Hepatocyte (in vitro differentiated cells): ENCODE data around the gene ARHGAP1. TPM values are rescaled to one million over a fixed set of nuclear protein-coding genes. Genes with fewer than 3 reads are reported as not detected.

Experiments used
- DNase-seq: peaks from one replicate; pipeline ENCODE4 v3.0.0-alpha.2; 2016; ENCODE audit warnings: low spot score
- H2AFZ ChIP-seq: fragments of 200-600 bp; sonication (generic); 2 replicates; pipeline ENCODE4 v1.6.0; 2016; ENCODE audit warnings: antibody characterized with exemption, mild to moderate bottlenecking
- H3K27ac ChIP-seq: fragments of 200-600 bp; sonication (generic); 2 replicates; pipeline ENCODE4 v1.5.1; 2016; ENCODE audit warnings: mild to moderate bottlenecking
- H3K27me3 ChIP-seq: fragments of 200-600 bp; sonication (generic); 2 replicates; pipeline ENCODE4 v1.6.1; 2016
- H3K36me3 ChIP-seq: fragments of 200-600 bp; sonication (generic); replicated peaks from 2 replicates; pipeline ENCODE4 v1.5.1; 2016; ENCODE audit warnings: low read depth; ENCODE audit not compliant: insufficient read depth
- H3K4me1 ChIP-seq: fragments of 200-600 bp; sonication (generic); 2 replicates; pipeline ENCODE4 v1.5.1; 2016; ENCODE audit warnings: mild to moderate bottlenecking, moderate library complexity; ENCODE audit not compliant: insufficient read depth
- H3K4me2 ChIP-seq: fragments of 200-600 bp; sonication (generic); 2 replicates; pipeline ENCODE4 v1.6.0; 2016
- H3K4me3 ChIP-seq: fragments of 200-600 bp; sonication (generic); 2 replicates; pipeline ENCODE4 v1.5.1; 2016; ENCODE audit warnings: mild to moderate bottlenecking
- H3K79me2 ChIP-seq: fragments of 200-600 bp; sonication (generic); 2 replicates; pipeline ENCODE4 v1.6.0; 2017; ENCODE audit warnings: mild to moderate bottlenecking
- H3K9me2 ChIP-seq: fragments of 200-600 bp; sonication (generic); replicated peaks from 2 replicates; pipeline ENCODE4 v1.6.0; 2017; ENCODE audit warnings: mild to moderate bottlenecking; ENCODE audit not compliant: insufficient read depth
- H3K9me3 ChIP-seq: fragments of 200-600 bp; sonication (generic); 2 replicates; pipeline ENCODE4 v1.5.1; 2016; ENCODE audit warnings: low read depth, mild to moderate bottlenecking
- H4K20me1 ChIP-seq: fragments of 200-600 bp; sonication (generic); 2 replicates; pipeline ENCODE4 v1.6.0; 2016; ENCODE audit warnings: mild to moderate bottlenecking; ENCODE audit not compliant: insufficient read depth, poor library complexity, severe bottlenecking
- CTCF ChIP-seq: fragments of 200-600 bp; sonication (generic); IDR thresholded peaks from 2 replicates; pipeline ENCODE4 v1.5.1; 2016; ENCODE audit warnings: antibody characterized with exemption, mild to moderate bottlenecking; ENCODE audit not compliant: poor library complexity
- EZH2 ChIP-seq: fragments of 200-600 bp; sonication (generic); IDR thresholded peaks from 2 replicates; pipeline ENCODE4 v1.6.1; 2016; ENCODE audit warnings: antibody characterized with exemption, mild to moderate bottlenecking, borderline replicate concordance
- EZH2phosphoT487 ChIP-seq: fragments of 200-600 bp; sonication (generic); IDR thresholded peaks from one replicate; pipeline ENCODE4 v1.6.1; 2018; ENCODE audit warnings: antibody characterized with exemption, mild to moderate bottlenecking, low read depth, moderate library complexity; ENCODE audit not compliant: unreplicated experiment, severe bottlenecking
- WGBS: methylation state at CpG from one replicate; pipeline ENCODE4 v1.1.6; 2016; ENCODE audit warnings: low lambda C conversion rate; ENCODE audit errors: missing lambda C conversion rate; 5-methylcytosine and 5-hydroxymethylcytosine counted together
- polyA plus RNA-seq: library from polyadenylated mRNA; unstranded; fragments of >200 nt; fragmentation: Nextera tagmentation; extraction: Ambion mirVana; gene quantifications from 2 replicates; pipeline ENCODE4 v1.2.1, GENCODE V29; 2016
- total RNA-seq: library from RNA; depleted of rRNA; stranded (reverse); fragments of >200 nt; gene quantifications from 2 replicates; pipeline ENCODE4 v1.2.3, GENCODE V29; 2014

The ARHGAP1 gene
- total and polyA plus RNA-seq, 2 experiments from 2014 or later: 23.4 to 62.8 TPM

DNA sequence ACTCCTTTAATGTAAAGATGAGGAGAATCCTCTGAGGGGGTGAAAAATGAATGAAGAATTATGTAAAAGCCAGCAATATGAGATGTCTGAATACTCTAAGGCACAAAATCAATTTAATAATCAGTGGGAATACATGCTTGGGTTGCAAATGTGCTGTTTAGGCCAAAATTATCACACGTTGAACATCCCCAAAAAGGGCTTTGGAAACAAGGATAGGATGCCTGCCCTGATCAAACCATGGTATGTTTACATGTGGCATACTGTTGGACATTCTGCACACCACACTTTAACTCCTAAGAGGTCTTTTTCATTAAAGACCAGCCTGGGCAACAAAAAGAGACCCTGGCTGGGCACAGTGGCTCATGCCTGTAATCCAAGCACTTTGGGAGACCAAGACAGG, 44.9 kb upstream of the ARHGAP1 start:
- no peak for DNase-seq
- no peaks in the 10 kb centered on the region for H3K9me3 ChIP-seq
- 100% methylated on average over 1 of the region's 1 CpG for WGBS
- H4K20me1 ChIP-seq: no peaks in the 10 kb centered on the region
- no peak overlapping the region for H2AFZ ChIP-seq
- no peak overlapping the region for H3K4me2 ChIP-seq
- H3K9me2 ChIP-seq: no peaks in the 10 kb centered on the region
- no peak for TF ChIP-seq EZH2
- H3K36me3 ChIP-seq: no peaks in the 10 kb centered on the region
- no peak overlapping the region for H3K27ac ChIP-seq
- H3K79me2 ChIP-seq: no peaks in the 10 kb centered on the region
- no peaks in the 10 kb centered on the region for H3K27me3 ChIP-seq
- H3K4me3 ChIP-seq: no peak overlapping the region
- H3K4me1 ChIP-seq: peaks cover 2% of the 10 kb centered on the region

DNA sequence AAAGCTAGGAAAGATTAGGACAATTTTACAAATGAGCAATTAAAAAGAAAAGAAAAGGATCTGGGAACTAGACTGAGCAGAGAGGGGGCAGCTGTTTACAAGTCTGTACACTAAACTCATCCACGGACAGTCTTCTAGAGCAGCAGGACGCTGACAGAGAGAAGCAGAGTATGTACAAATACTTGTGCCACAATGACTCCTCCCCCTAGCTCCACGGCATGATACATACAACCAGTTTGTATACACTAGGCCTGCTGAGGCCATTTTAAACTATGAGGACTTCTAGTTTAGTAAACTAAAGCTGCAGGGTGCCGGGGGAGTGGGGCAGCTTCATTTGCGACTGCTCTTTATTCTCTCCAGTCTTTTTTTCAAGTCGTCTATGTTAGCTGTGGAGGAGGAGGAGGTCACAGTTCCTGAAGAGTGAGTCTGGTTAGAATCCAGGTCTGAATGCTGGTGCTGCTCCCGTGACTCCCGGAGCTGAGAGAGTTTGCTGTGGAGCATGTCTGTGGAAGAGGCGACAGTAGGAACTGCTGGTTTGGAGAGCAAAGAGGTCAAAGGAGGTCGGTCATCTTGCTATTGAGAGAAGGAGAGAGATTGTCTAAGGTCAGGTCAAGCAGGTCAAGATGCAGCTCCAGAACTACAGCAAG, 43.4 kb upstream of the ARHGAP1 start:
- no peaks in the 10 kb centered on the region for H3K36me3 ChIP-seq
- TF ChIP-seq EZH2 (no peak), EZH2phosphoT487 (no peak), CTCF (no peak)
- 81% methylated on average over 10 of the region's 10 CpGs for WGBS

DNA sequence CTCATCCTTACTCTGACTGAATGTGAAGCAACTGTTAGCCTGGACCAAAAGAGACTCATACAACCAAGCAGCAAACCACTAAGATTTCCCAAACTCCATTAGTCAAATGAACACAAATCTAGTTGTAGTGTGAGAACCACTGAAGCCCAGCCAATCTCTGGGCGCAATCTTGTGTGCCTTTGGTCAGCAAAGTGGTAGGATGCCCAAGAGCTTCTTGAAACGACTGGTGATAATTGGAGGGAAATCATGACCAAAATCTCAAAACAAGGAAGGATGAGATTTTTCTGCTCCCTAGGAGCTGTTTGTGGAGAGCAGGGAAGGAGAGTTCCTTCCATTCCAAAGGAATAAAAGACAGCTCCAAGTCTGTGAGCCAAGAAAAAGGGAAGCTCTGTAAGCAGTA, 42.6 kb upstream of the ARHGAP1 start:
- WGBS: 97% methylated on average over 2 of the region's 2 CpGs
- H2AFZ ChIP-seq: no peak overlapping the region
- H3K4me1 ChIP-seq: no peaks in the 10 kb centered on the region
- no peaks in the 10 kb centered on the region for H3K27me3 ChIP-seq
- no peak overlapping the region for H3K4me2 ChIP-seq
- H3K27ac ChIP-seq: no peak overlapping the region
- H3K79me2 ChIP-seq: no peaks in the 10 kb centered on the region
- no peak for TF ChIP-seq EZH2phosphoT487
- no peak for TF ChIP-seq EZH2
- TF ChIP-seq CTCF: no peak
- no peaks in the 10 kb centered on the region for H3K36me3 ChIP-seq
- no peaks in the 10 kb centered on the region for H3K9me2 ChIP-seq
- H3K4me3 ChIP-seq: no peak overlapping the region
- no peaks in the 10 kb centered on the region for H3K9me3 ChIP-seq
- no peaks in the 10 kb centered on the region for H4K20me1 ChIP-seq
- DNase-seq: no peak

More for the DNA sequence above, 43.4 kb upstream of the ARHGAP1 start:
- Histone ChIP-seq H4K20me1 (no peaks in the 10 kb centered on the region), H3K4me2 (no peak overlapping the region), H3K27me3 (no peaks in the 10 kb centered on the region), H3K79me2 (no peaks in the 10 kb centered on the region), H3K27ac (no peak overlapping the region), H3K4me3 (no peak overlapping the region), H3K9me2 (no peaks in the 10 kb centered on the region), H3K9me3 (no peaks in the 10 kb centered on the region), H3K4me1 (no peaks in the 10 kb centered on the region), H2AFZ (no peak overlapping the region)
- no peak for DNase-seq

GRCh38 chr11:46741600-46742484, 41.4 kb upstream of the ARHGAP1 start:
- WGBS: 84% methylated on average over 12 of the region's 12 CpGs
- no peaks in the 10 kb centered on the region for H4K20me1 ChIP-seq
- no peaks in the 10 kb centered on the region for H3K9me2 ChIP-seq
- no peak for DNase-seq
- H3K9me3 ChIP-seq: no peaks in the 10 kb centered on the region
- no peaks in the 10 kb centered on the region for H3K27me3 ChIP-seq
- H3K4me1 ChIP-seq: no peaks in the 10 kb centered on the region
- H3K79me2 ChIP-seq: no peaks in the 10 kb centered on the region
- no peak for TF ChIP-seq CTCF
- TF ChIP-seq EZH2phosphoT487: no peak
- no peak for TF ChIP-seq EZH2
- no peak overlapping the region for H3K4me3 ChIP-seq
- H3K36me3 ChIP-seq: no peaks in the 10 kb centered on the region
- no peak overlapping the region for H3K27ac ChIP-seq
- H2AFZ ChIP-seq: no peak overlapping the region
- no peak overlapping the region for H3K4me2 ChIP-seq
